Activated T-cell treated with anti-CD3 and anti-CD28 coated beads for 1 hour (primary cell): ENCODE results near the gene MYL11.
"Not testable (repeated sequence)": the region's sequence is repeated elsewhere in the genome, so short reads cannot be mapped to it uniquely, and the experiment has no call there.

ENCODE experiments used
- DNase-seq: peaks from one replicate; pipeline ENCODE4 v3.0.0-alpha.2; 2020; ENCODE audit warnings: low read depth

MYL11 gene

DNA sequence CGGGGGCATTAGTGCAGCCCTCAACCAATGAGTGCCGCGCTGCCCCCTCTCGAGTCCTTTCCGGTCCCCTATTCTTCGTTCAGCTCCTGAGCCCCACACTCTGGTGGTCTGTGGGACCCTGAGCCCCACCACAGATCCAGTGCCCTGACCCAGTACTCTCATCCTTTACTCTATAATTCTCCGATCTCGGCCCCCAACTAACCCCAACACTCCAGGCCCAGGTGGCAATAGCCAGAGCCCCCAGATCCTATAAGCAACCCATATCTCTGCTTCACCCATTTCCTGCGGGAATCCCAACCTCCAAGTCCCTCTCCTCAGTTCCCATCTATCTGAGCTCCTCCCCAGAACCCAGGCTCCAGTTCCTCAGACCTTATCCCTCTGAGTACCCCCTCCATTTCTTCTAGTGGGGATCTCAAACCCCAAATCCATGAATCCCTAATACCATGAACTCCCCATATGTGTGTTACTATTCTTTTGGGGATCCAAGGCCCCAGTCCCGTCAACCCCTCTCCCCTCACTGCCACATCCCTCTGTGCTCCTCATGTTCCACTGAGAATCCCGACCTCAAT is 3.3 kb upstream of the MYL11 start:
- DNase-seq: no peak

DNA sequence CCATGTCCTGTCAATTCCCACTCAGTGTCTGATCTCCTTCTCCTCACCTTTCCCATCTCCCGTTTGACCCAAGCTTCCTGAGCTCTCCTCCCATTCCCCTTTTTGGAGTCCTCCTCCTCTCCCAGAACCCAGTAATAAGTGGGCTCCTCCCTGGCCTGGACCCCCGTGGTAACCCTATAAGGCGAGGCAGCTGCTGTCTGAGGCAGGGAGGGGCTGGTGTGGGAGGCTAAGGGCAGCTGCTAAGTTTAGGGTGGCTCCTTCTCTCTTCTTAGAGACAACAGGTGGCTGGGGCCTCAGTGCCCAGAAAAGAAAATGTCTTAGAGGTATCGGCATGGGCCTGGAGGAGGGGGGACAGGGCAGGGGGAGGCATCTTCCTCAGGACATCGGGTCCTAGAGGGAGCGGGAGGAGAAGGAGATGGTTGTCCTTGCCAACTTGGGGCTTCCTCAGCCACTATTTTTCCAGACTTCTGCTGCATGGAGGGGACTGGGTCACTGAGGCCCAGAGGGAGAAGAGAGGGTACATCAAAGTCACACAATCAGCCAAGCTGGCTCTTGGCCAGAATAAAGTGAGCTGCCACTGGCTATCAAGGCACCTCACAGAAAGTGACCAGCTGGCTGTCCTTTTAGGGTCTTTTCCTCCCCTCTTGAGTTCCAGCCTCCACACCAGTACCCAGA is 2.4 kb upstream of the MYL11 start:
- DNase-seq: no peak

DNA sequence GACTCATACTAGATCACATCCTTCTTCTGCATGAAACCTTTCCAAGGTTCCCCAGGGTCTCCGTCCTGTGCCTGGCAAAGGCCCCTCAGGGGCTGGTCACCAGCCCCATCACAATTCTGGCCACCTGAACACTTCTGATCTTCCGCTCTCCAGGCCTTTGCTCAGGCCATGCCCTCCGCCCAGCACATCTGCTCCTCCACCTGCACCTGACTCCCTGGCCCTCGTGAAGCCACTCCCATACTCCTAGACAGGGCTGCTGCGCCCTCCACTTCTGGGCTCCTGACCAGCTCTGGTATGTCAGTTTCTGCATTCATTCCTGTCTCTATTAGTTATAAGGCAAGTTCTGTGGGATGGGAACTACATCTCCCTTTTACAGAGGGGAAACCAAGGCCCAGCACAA is 1.9 kb upstream of the MYL11 start:
- no peak for DNase-seq

DNA sequence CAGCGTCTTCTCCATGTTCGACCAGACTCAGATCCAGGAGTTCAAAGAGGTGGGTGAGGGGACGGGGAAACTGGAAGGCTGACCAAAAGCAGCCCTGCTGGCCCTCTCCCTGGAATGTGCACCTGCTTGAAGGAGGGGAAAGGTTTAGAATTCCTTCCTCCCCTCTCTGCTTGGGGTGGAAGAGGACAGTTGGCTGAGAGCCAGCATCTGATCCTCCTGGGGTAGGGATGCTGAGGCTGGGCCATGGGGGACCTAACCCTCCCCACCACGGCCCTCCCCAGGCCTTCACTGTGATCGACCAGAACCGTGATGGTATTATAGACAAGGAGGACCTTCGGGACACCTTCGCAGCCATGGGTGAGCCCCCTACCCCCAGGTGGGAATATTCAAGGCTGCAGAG is 1.3 kb downstream of the MYL11 start:
- DNase-seq: no peak

DNA sequence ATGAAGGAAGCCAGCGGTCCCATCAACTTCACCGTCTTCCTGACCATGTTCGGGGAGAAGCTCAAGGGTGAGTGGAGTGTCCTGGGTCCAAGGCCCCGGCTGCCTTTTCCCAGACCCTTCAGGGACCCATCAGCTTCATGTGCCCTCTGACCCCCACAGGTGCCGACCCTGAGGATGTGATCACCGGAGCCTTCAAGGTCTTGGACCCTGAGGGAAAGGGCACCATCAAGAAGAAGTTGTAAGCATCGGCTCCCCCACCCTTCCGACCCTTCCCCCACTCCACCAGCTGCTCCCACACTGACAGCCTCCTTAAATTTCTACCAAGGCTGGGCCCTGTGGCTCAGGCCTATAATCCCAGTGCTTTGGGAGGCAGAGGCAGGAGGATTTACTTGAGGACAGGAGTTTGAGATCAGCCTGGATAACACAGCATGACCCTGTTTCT is 1.9 kb downstream of the MYL11 start:
- DNase-seq: no peak

DNA sequence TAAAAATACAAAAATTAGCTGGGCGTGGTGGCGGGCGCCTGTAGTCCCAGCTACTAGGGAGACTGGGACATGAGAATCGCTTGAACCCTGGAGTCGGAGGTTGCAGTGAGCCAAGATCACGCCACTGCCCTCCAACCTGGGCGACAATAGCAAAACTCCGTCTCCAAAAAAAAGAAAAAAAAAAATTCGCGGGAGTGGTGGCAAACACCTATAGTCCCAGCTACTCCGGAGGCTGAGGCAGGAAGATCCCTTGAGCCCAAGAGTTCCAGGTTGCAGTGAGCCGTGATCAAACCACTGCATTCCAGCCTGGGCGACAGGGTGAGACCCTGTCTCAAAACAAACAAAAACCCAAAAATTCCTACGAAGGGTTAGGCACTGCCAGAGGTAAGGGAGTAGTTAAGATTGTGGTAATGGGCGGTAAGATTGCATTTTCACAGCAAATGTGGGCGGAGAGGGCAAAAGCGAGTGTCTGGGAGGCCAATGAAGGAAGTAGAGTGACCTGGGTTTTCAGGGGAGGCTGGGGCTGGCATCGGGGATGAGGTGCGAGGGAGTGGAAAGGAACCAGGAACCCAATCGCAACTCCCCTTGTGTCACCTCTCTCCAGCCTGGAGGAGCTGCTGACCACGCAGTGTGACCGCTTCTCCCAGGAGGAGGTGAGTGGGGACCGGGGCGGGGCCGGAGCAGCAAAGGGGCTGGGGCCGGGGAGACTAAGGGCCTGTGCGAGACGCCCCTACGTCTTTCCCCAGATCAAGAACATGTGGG is 2.6 kb downstream of the MYL11 start:
- no peak for DNase-seq

DNA sequence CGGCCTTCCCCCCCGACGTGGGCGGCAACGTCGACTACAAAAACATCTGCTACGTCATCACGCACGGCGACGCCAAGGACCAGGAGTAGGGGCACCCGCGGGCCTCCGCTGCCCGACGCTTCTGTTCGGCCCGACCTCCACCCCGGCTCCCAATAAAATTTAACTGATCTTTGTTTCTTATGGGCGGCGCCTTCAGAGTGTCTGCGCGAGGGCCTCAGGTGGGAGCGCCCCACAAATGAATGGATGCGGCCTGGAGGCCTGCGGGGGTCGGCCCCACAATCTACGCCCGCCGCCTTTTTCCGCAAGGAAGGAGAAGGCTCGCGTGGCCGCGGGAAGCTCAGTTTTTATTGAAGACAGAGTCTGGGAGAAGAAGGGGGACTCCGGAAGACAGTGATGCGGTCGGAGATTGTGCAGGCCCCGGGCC is 3.2 kb downstream of the MYL11 start:
- DNase-seq: peak; percentile 85

DNA sequence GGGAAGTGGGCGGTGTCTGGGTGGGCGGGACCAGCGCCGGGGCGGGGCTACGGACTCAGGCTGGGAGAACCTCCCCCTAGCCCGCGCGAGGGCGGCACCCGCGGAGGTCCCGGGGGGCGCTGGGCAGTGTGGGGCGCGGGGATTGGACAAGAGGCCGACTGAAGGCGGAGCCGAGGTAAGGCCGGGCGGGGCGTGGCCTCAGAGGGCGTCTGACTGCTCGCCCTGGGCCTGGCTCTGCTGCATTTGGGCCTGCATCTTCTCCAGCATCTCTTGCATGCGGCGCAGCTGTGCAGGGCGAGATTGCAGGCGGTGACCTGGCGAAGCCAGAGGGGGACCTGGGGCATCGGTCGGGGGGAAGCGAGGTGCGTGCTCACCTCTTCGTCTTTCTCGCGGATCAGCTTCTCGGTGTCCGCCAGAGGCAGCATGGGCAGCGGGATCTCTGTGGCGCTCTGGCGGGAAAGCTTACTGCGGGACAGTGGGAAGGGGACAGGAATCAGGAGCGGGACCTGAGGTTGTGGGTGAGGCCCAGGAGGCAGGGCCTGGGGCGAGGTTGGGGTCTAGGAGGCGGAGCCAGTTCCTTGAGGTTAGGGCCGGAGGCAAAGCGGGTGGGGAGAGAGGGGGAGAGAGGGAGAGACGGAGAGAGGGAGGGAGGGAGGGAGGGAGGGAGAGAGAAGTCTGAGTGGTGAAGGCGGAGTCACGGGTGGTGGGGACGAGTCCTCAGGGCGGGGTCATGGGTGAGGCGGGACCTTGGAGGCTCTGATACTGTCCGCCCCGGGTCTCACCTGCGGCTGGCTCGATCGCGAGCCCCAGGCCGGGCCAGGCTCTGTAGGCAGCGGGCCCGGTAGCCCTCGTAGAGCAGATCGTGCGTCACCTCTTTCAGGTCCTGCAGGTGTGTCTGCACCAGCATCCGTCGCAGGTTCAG is 3.9 kb downstream of the MYL11 start:
- DNase-seq: peak; percentile 99

DNA sequence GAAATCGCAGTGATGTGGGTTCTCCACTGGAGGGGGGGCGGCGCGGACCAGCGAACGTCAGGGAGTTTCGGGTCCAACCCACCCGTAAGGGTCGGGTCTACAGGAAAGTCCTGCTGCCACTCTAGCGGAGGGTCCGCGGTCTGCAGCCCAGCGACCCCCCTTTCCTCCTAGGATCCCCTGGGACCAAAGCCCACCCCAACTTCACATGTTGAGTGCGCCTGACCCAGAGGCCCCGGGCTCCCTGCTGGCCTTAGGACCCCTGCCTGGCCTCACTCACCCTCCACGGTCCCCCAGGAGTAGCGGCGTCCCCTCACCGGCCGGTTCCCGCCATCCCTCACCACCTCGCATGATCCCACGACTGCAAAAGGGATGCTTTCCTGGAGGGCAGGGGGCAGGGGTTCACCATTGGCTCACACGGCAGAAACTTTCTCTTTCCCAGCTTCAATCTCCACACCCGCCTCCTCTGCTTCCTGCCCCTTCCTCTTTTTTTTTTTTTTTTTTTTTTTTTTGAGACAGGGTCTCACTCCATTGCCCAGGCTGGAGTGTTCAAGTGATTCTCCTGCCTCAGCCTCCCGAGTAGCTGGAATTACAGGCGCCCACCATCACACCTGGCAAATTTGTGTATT is 4.7 kb downstream of the MYL11 start:
- no peak for DNase-seq

DNA sequence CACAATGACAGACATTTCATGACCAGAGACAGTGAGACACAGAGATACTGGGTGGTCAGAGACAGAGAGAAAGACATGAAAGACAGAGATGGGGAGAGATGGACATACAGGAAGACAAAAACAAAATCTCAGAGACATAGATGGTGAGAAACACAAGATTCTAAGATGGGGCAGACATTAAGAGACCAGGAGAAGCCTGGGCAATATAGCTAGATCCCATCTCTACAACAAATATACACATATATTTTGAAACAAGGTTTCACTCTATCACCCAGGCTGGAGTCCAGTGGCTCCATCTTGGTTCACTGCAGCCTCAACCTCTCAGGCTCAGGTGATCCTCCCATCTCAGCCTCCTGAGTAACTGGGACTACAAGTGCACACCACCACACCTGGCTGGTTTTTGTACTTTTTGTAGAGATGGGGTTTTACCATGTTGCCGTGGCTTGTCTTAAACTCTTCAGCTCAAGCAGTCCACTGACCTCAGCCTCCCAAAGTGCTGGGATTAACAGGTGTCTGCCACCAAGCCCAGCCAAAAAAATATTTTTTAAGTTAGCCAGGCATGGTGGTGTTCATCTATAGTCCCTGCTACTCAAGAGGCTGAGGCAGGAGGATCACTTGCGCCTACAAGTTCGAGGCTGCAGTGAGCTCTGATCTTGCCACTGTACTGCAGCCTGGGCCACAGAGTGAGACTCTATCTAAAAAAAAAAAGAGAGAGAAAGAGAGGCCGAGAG is 5.6 kb downstream of the MYL11 start:
- DNase-seq: no peak

DNA sequence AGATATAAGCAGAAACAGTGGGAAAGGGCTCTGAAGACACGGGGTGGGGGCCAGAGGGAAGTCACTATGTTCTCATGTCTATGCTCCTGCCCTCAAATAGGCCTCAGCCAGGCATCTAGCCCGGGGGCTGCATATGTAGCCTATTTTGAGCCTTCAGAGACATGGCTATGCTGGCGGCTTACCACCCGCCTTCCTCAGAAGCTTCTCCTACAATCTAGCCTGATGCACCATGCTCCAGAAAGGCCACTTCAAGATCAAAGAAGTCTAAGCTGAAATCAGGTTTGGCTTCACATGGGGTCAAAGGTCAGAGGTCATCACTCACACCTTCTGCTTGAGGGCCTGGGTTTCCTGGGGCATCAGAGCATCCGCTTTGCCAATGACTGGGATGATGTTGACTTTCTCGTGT is 6.2 kb downstream of the MYL11 start:
- no peak for DNase-seq

DNA sequence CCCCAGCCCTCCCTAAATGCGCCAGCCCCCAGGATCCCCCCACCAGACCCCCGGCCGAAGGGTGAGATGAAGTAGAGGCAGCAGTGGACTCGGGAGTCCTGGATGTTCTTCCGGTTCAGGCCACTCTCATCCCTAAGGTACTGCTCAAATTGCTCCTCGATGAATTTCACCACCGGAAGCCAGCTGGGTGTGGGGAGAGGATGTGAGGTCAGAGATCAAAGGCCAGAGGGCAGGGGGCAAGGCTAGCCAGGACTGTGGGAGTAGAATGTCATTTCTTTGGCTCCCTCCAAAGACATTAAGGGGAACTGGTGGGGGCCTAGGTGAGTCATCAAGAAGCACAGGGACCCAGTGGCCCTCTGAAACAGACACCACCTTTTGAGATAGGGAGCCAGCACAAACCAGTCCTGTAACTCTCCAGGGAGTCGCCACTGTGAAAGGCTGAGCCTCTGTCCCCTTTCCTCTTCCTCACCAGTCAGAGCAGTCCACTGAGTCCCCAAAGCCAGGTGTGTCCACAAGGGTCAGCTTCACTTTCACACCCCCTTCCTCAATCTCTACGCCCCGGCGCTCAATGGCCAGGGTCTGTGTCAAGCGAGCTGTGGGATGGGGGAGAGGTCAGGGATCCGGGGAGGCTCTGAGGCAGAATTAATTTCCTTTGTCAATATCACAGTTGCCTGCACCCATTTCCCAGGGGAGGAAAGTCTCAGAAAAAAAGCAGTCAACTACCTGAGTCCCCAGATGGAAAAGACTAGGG is 6.9 kb downstream of the MYL11 start:
- no peak for DNase-seq

DNA sequence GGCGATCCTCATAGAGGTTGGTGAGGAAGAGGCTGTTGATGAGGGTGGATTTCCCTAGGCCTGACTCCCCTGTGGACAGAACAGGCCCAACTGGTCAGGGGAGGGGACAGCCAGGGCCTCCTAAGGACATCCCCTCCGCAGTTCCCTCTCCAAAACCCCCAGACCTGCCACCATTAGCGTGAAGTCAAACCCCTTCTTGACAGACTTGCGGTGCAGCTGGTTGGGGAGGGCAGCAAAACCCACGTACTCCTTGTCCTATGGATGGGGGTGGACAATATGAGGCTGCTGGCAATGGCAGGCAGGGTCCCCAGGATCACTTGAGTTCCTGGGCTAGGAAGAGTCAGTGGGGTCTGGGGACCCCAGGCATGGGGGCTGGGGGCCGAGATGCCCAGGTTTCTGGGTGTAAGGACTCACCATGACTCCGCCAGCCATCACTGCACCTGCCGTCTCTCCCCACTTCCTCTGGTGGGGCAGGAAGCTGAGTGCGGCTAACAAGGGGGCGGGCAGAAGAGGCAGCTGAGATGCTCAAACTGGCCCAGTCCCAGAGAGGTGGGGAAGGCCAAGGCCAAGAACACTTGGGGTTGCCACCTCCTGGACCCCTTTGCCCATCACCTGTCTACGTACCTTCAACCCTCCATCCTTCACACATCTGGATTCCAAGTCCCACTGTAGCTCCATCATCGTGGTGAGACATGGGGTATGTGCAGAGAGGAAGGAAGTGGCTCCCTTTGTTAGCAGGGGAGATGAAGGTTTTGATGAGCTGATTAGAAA is 7.7 kb downstream of the MYL11 start, which contains the start of gene SEPTIN1:
SEPTIN1 (minus strand) TSS at position 451 of the 771 bp plus-strand sequence; CDS start at position 432, 19 bp downstream.
- peak; percentile 67 for DNase-seq

DNA sequence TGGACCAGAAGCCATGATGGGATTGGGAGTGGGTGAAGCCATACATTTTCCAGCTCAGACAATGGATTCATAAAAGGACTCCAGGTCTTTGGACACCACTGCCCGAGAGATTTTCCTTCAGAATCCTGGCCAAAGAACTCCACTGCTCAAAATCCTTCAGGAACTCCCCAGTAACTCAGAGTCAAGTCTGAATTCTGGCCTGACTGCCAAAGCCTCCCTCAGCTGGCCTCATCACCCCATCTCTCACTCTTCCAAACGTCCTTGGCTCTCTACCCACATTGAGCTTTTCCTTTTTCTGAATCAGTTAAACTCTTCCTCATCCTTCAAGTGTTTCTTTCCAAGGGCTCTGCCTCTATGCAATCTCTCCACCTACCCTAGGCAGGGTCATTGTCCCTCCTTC is 8.9 kb downstream of the MYL11 start:
- no peak for DNase-seq

DNA sequence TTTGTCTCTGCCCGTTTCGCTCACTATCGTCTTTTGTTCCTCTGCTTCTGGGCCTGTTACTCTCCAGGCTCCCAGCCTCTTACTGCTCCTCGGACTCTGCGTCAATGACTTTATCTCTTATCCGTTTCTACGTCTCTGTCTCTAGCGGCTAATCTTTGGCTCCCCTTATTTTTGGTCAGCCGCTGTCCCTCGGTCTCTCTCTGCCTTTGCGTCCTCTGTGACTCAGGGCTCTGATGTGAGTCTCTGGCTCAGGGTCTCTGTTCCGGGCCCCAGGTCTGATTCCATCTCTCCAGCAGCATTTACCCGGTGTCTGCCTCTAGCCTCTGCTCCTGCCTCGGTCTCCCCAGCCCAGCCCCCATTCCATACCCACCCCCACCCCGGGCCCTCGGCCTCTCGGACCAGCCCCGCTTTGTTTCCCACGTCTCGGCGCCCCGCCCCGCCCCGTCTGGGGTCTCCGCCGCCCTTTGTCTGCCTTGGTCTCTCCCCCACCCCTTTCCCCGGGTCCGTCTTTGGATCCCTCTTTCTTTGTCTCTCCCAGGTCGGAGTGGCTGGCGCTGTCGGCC is 20.1 kb downstream of the MYL11 start:
- DNase-seq: no peak

DNA sequence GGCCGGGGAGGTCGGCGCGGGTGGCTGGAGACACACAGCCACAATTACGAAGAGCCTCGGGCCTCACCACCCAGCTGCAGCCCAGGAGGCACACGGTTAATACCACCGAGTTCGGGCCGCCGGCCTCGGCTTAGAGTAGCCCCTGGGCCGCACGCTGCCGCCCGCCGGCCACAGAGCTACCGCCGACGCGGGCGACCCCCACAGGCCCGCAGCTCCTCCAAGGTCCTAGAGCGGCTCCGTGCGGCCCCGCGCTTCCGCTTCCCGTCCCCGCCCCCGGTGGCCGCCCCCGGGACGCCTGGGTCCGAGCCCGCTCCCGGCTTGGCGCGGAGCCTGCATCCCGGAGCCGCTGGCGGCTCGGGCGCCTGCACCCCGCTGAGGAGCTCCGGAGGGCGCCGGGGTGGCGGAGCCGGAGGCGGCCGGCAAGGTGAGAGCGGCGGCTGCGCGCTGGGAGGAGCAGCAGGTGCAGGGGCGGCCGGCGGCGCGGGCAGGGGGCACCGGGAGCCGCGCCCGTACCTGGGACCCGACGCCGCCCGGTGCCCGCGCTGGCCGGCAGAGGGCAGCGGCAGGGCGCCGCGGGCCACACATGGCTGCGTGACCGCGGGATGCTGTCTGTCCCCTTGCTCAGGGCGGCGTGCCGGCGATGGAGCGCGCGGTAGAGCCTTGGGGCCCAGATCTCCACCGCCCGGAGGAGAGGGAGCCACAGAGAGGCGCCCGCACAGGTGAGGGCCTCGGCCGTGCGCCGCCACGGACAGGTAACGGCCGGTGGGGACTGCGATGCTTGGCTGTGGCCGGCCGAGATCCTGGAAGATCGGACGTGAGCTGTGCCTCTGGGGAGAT is 20.8 kb downstream of the MYL11 start, which contains the start of gene ZNF48:
ZNF48 (plus strand) TSS at position 266 of the 837 bp plus-strand sequence; CDS start at position 641, 375 bp downstream.
- DNase-seq: peak; percentile 36

DNA sequence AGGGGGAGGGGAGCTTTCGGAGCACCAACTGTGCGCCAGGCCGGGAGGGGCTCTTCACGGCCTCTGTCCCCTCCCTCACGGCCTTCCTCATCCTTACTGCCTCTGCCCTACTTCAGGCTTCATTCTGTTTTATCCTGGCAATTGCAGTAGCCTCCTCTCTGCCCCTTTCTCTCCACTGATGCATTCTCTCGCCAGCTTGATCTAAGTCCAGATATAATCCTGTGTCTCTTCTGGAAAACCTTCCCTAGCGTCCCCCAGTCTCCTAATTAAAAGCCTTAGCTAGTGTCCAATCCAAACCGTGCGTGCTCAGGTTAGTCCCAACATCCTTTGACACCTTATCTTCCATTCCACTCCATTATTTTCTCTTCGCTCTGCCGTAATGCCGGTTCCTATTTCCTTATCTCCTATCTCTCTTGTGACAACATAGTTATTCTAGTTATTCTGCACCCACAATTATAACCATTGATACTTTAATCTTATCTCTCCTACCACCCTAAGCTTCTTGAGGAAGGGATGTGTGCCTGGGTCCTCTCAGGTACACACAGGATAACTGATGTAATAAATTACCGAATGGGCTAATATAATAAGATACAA is 21.5 kb downstream of the MYL11 start:
- no peak for DNase-seq

DNA sequence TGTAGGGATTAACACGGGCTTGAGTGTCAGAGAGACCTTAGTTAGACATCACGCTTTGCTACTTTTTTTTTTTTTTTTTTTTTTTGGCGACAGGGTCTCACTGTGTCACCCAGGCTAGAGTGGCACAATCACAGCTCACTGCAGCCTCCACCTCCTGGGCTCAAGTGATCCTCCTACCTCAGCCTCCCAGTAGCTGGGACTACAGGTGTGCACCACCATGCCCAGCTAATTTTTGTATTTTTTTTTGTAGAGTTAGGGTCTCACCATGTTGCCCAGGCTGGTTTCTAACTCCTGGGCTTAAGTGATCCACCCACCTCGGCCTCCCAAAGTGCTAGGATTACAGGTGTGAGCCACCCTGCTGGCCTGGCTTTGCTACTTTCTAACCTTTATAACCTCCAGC is 22.0 kb downstream of the MYL11 start:
- DNase-seq: not testable (repeated sequence)
